H1 (cell line): ENCODE measurements around the gene BNIP5. TPM values are rescaled to one million over a fixed set of nuclear protein-coding genes. Genes with fewer than 3 reads are reported as not detected.

Source experiments
- CTCF ChIA-PET: fragments of 300-600 bp; sonication (Branson Sonifier 250); formaldehyde crosslinking; loops from one replicate; lab custom pipeline; 2021; ENCODE audit not compliant: partially characterized antibody; lab: Charles Lee
- POLR2A ChIA-PET: fragments of 300-600 bp; sonication (Branson Sonifier 250); formaldehyde crosslinking; loops from one replicate; lab custom pipeline; 2021; ENCODE audit warnings: inconsistent platforms; ENCODE audit not compliant: partially characterized antibody; lab: Charles Lee
- DNase-seq, 2 experiments: peaks; one replicate each; pipeline versions ENCODE4 v3.0.0 to v3.0.0-alpha.2; 2010 to 2022; ENCODE audit warnings: low spot score in 2 of 2, low read depth in 1 of 2, mixed read lengths in 1 of 2
- FAIRE-seq: peaks from 2 replicates; lab custom pipeline; 2011; peaks lifted over from hg19 to GRCh38; lab: Jason Lieb, UNC
- H2AFZ ChIP-seq: 2 replicates; pipeline ENCODE4 v1.8.1; 2012; ENCODE audit warnings: low read length, inconsistent platforms
- H2AK5ac ChIP-seq: 2 replicates; pipeline ENCODE4 v1.6.1; 2013; ENCODE audit warnings: low read depth, low read length
- H2BK120ac ChIP-seq: replicated peaks from 2 replicates; pipeline ENCODE3; 2013; ENCODE audit warnings: low read depth, low read length, inconsistent platforms
- H2BK12ac ChIP-seq: 2 replicates; pipeline ENCODE4 v1.6.1; 2013; ENCODE audit warnings: low read depth, low read length
- H2BK15ac ChIP-seq: 2 replicates; pipeline ENCODE4 v1.6.1; 2013; ENCODE audit warnings: low read length
- H2BK20ac ChIP-seq: 2 replicates; pipeline ENCODE4 v1.6.1; 2013; ENCODE audit warnings: low read length
- H2BK5ac ChIP-seq: 2 replicates; pipeline ENCODE4 v1.6.1; 2013; ENCODE audit warnings: low read depth, low read length
- H3K14ac ChIP-seq: 2 replicates; pipeline ENCODE4 v1.6.1; 2013; ENCODE audit warnings: inconsistent platforms; ENCODE audit not compliant: insufficient read length
- H3K18ac ChIP-seq: 2 replicates; pipeline ENCODE4 v1.6.1; 2013; ENCODE audit warnings: low read length; ENCODE audit errors: extremely low read depth
- H3K23ac ChIP-seq: 2 replicates; pipeline ENCODE4 v1.6.1; 2013; ENCODE audit warnings: inconsistent platforms; ENCODE audit not compliant: insufficient read length
- H3K23me2 ChIP-seq: 2 replicates; pipeline ENCODE4 v1.6.1; 2013; ENCODE audit warnings: low read depth, low read length
- H3K27ac ChIP-seq: 2 replicates; pipeline ENCODE4 v1.6.1; 2011; ENCODE audit warnings: low read depth, low read length, inconsistent platforms
- H3K27me3 ChIP-seq, 4 experiments: replicated peaks in 1 of 4; 1 replicate in 1 of 4; 2 replicates in 3 of 4; pipeline versions ENCODE4 v1.6.1 to v1.8.1; 2011 to 2013; ENCODE audit warnings: low read length in 3 of 4, mild to moderate bottlenecking in 3 of 4, inconsistent platforms in 2 of 4, mixed read lengths in 2 of 4, moderate library complexity in 1 of 4; ENCODE audit not compliant: control insufficient read depth in 3 of 4, insufficient read depth in 3 of 4; ENCODE audit errors: extremely low read depth in 1 of 4
- H3K36me3 ChIP-seq, 4 experiments: 2 replicates each; pipeline versions ENCODE4 v1.6.1 to v1.8.1; 2011 to 2013; ENCODE audit warnings: mild to moderate bottlenecking in 4 of 4, low read length in 3 of 4, moderate library complexity in 2 of 4, control low read depth in 1 of 4, inconsistent platforms in 1 of 4; ENCODE audit not compliant: insufficient read depth in 4 of 4, control insufficient read depth in 2 of 4
- H3K4ac ChIP-seq: replicated peaks from 2 replicates; pipeline ENCODE3; 2013; ENCODE audit warnings: low read length, low read depth, mixed read lengths, inconsistent platforms; ENCODE audit not compliant: insufficient read length
- H3K4me1 ChIP-seq, 4 experiments: replicated peaks in 1 of 4; 1 replicate in 1 of 4; 2 replicates in 3 of 4; pipeline versions ENCODE4 v1.6.1 to v1.8.1; 2011 to 2013; ENCODE audit warnings: low read length in 3 of 4, inconsistent platforms in 2 of 4, mixed read lengths in 1 of 4; ENCODE audit not compliant: insufficient read depth in 4 of 4, control insufficient read depth in 3 of 4
- H3K4me2 ChIP-seq, 2 experiments: 2 replicates each; pipeline versions ENCODE4 v1.6.1 to v1.8.1; 2011 to 2013; ENCODE audit warnings: low read depth in 2 of 2, low read length in 2 of 2, control low read depth in 1 of 2, inconsistent platforms in 1 of 2, mild to moderate bottlenecking in 1 of 2; ENCODE audit not compliant: insufficient read depth in 1 of 2
- H3K4me3 ChIP-seq, 4 experiments: fragments of 200-600, 300-600 bp in 1 of 4; sonication (generic), shearing (Covaris generic), sonication (Bioruptor Twin) in 1 of 4; 2 replicates each; pipeline versions ENCODE4 v1.5.1 to v1.8.1; 2011 to 2016; ENCODE audit warnings: low read length in 4 of 4, low read depth in 3 of 4, control low read depth in 2 of 4, inconsistent platforms in 2 of 4, mild to moderate bottlenecking in 2 of 4, mixed read lengths in 1 of 4, moderate library complexity in 1 of 4; ENCODE audit not compliant: insufficient read depth in 2 of 4; ENCODE audit errors: extremely low read depth in 1 of 4
- H3K56ac ChIP-seq: replicated peaks from 2 replicates; pipeline ENCODE3; 2013; ENCODE audit warnings: low read depth, mild to moderate bottlenecking, mixed read lengths, low read length, inconsistent platforms; ENCODE audit not compliant: insufficient read length
- H3K79me1 ChIP-seq: 2 replicates; pipeline ENCODE4 v1.6.1; 2013; ENCODE audit warnings: low read depth, low read length, control low read depth
- H3K79me2 ChIP-seq, 2 experiments: 2 replicates each; pipeline versions ENCODE4 v1.6.1 to v1.8.1; 2012 to 2013; ENCODE audit warnings: low read length in 2 of 2, mild to moderate bottlenecking in 2 of 2, inconsistent platforms in 1 of 2; ENCODE audit not compliant: insufficient read depth in 2 of 2, control insufficient read depth in 1 of 2
- H3K9ac ChIP-seq, 4 experiments: replicated peaks in 1 of 4; 1 replicate in 1 of 4; 2 replicates in 3 of 4; pipeline versions ENCODE4 v1.6.1 to v1.8.1; 2011 to 2013; ENCODE audit warnings: low read depth in 3 of 4, low read length in 3 of 4, control low read depth in 2 of 4, mild to moderate bottlenecking in 2 of 4, moderate library complexity in 2 of 4, inconsistent platforms in 1 of 4; ENCODE audit errors: extremely low read depth in 1 of 4
- H3K9me3 ChIP-seq, 2 experiments: 2 replicates each; pipeline versions ENCODE4 v1.6.1 to v1.8.1; 2012 to 2013; ENCODE audit warnings: mild to moderate bottlenecking in 2 of 2, moderate library complexity in 2 of 2, control low read depth in 1 of 2, inconsistent platforms in 1 of 2, low read depth in 1 of 2, low read length in 1 of 2, mixed read lengths in 1 of 2; ENCODE audit not compliant: insufficient read depth in 2 of 2
- H4K20me1 ChIP-seq, 2 experiments: replicated peaks in 1 of 2; 2 replicates each; pipeline versions ENCODE3 to v1.8.1; 2011 to 2013; ENCODE audit warnings: inconsistent platforms in 2 of 2, low read length in 2 of 2, mild to moderate bottlenecking in 1 of 2; ENCODE audit not compliant: insufficient read depth in 2 of 2, control insufficient read depth in 1 of 2
- H4K5ac ChIP-seq: 2 replicates; pipeline ENCODE4 v1.6.1; 2013; ENCODE audit warnings: low read length, low read depth, mixed read lengths, inconsistent platforms; ENCODE audit not compliant: insufficient read length
- H4K8ac ChIP-seq: 2 replicates; pipeline ENCODE4 v1.8.0; 2013; ENCODE audit warnings: mild to moderate bottlenecking, moderate library complexity, low read length, inconsistent platforms; ENCODE audit not compliant: insufficient read depth; ENCODE audit errors: extremely low read depth
- H4K91ac ChIP-seq: replicated peaks from 2 replicates; pipeline ENCODE3; 2013; ENCODE audit warnings: low read length, mixed read lengths, inconsistent platforms; ENCODE audit not compliant: insufficient read length
- BRCA1 ChIP-seq: IDR thresholded peaks from 2 replicates; pipeline ENCODE4 v1.6.1; 2012; ENCODE audit warnings: low read depth, low read length, improper control_type of control experiment
- CBX8 ChIP-seq: fragments of 300-800, 300-1000 bp; sonication (generic); IDR thresholded peaks from 2 replicates; pipeline ENCODE4 v1.7.1; 2016; ENCODE audit warnings: low read depth, low read length, borderline replicate concordance
- GABPA ChIP-seq: IDR thresholded peaks from 2 replicates; pipeline ENCODE4 v1.6.1; 2011; ENCODE audit warnings: mild to moderate bottlenecking, low read length, moderate library complexity, borderline replicate concordance; ENCODE audit not compliant: insufficient read depth
- HDAC2 ChIP-seq, 2 experiments: fragments of 300-600 bp in 1 of 2; sonication (generic) in 1 of 2; IDR thresholded peaks; 2 replicates each; pipeline ENCODE4 v1.6.1; 2011 to 2012; ENCODE audit warnings: low read depth in 2 of 2, low read length in 2 of 2, mild to moderate bottlenecking in 2 of 2, moderate library complexity in 2 of 2, borderline replicate concordance in 1 of 2, inconsistent platforms in 1 of 2
- NRF1 ChIP-seq: IDR thresholded peaks from 2 replicates; pipeline ENCODE4 v1.6.1; 2011; ENCODE audit warnings: mild to moderate bottlenecking, low read depth, low read length, improper control_type of control experiment
- POLR2A ChIP-seq, 2 experiments: IDR thresholded peaks; 1 replicate in 1 of 2; 2 replicates in 1 of 2; pipeline ENCODE4 v1.6.1; 2011; ENCODE audit warnings: low read depth in 2 of 2, low read length in 2 of 2, mild to moderate bottlenecking in 2 of 2; ENCODE audit errors: control extremely low read depth in 1 of 2
- POLR2AphosphoS5 ChIP-seq: IDR thresholded peaks from 2 replicates; pipeline ENCODE4 v1.6.1; 2011; ENCODE audit warnings: low read depth, low read length
- RFX5 ChIP-seq: IDR thresholded peaks from 2 replicates; pipeline ENCODE4 v1.6.1; 2011; ENCODE audit warnings: low read depth, low read length, improper control_type of control experiment, borderline replicate concordance
- SAP30 ChIP-seq: fragments of 300-600 bp; sonication (generic); IDR thresholded peaks from 2 replicates; pipeline ENCODE4 v1.7.1; 2012; ENCODE audit warnings: low read length, moderate library complexity, mild to moderate bottlenecking, inconsistent platforms; ENCODE audit not compliant: insufficient read depth, insufficient replicate concordance
- SIN3A ChIP-seq, 2 experiments: IDR thresholded peaks in 1 of 2; conservative IDR thresholded peaks in 1 of 2; 2 replicates each; pipeline ENCODE4 v1.6.1; 2011 to 2012; ENCODE audit warnings: low read length in 2 of 2, improper control_type of control experiment in 1 of 2, low read depth in 1 of 2, mild to moderate bottlenecking in 1 of 2
- SIX5 ChIP-seq: IDR thresholded peaks from 2 replicates; pipeline ENCODE4 v1.6.1; 2011; ENCODE audit warnings: mild to moderate bottlenecking, low read depth, low read length
- SUZ12 ChIP-seq: fragments of 200-600 bp; sonication (generic); IDR thresholded peaks from 2 replicates; pipeline ENCODE4 v1.6.1; 2012; ENCODE audit warnings: mild to moderate bottlenecking, inconsistent platforms, low read length, moderate library complexity, mixed read lengths
- YY1 ChIP-seq: IDR thresholded peaks from 2 replicates; pipeline ENCODE4 v1.6.1; 2011; ENCODE audit warnings: low read depth, mild to moderate bottlenecking, low read length
- WGBS, 2 experiments: shearing (Covaris generic) in 1 of 2; methylation state at CpG; one replicate each; pipeline versions ENCODE4 v1.1.6 to v1.1.7; 2013 to 2015; ENCODE audit warnings: low lambda C conversion rate in 2 of 2, mixed read lengths in 2 of 2, inconsistent platforms in 1 of 2, low coverage in 1 of 2, missing lambda C conversion rate in 1 of 2; ENCODE audit not compliant: insufficient replicate concordance in 2 of 2, insufficient coverage in 1 of 2, insufficient read length in 1 of 2; ENCODE audit errors: extremely low coverage in 1 of 2, missing lambda C conversion rate in 1 of 2; 5-methylcytosine and 5-hydroxymethylcytosine counted together
- polyA plus RNA-seq, 7 experiments: library from polyadenylated mRNA; depleted of rRNA in 3 of 7; stranded (reverse) in 5 of 7; unstranded in 2 of 7; fragments of >200 nt in 5 of 7; fragments of 200-250 nt in 2 of 7; gene quantifications; 1 replicate in 5 of 7; 2 replicates in 1 of 7; 4 replicates in 1 of 7; pipeline versions ENCODE4 v1.2.1 to v1.2.3, GENCODE V29; 2011 to 2013; ENCODE audit warnings: missing spikeins in 2 of 7, mixed read lengths in 2 of 7
- total RNA-seq: library from RNA; stranded (reverse); fragmentation: NEBNext Ultra II Directional; extraction: Animal tissue kit (Norgen Biotek cat#: 25700); gene quantifications from 2 replicates; pipeline ENCODE4 v1.2.1, GENCODE V29; 2021

The BNIP5 gene
- total and polyA plus RNA-seq, 2 of the 8 experiments (the other 6 are each of a cell fraction or from before 2014, with no cell fraction given): not detected

DNA sequence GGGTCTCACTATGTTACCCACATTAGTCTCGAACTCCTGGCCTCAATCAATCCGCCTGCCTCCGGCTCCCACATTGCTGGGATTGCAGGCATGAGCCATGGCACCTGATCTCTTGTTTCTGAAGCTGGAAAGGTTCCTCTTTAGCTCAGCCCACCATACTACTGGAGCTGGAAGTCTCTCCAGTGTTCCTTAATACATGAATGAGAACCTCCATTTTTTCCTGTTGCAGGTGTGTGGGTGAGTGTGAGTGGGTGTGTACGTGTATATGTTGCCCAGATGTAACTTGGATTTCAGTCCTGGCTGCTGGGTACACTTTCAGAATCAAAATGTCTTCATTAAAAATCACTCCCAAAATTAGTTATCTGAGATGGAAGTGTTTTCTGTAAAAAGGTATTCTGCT is 55.7 kb downstream of the BNIP5 start:
- no peak for DNase-seq
- Histone ChIP-seq H4K8ac (no peak overlapping the region), H3K79me2 (no peaks in the 10 kb centered on the region), H2BK120ac (no peak overlapping the region), H4K20me1 (no peaks in the 10 kb centered on the region), H3K4ac (no peak overlapping the region), H2BK20ac (no peak overlapping the region), H3K4me3 (no peak overlapping the region), H3K27ac (no peak overlapping the region), H3K9ac (no peak overlapping the region), H3K9me3 (no peaks in the 10 kb centered on the region), H3K23me2 (peaks cover 2% of the 10 kb centered on the region; the same call in 1 of the 2 replicates), H3K14ac (no peak overlapping the region), H2AK5ac (no peak overlapping the region), H3K79me1 (no peaks in the 10 kb centered on the region), H3K4me2 (no peak overlapping the region), H2BK12ac (no peak overlapping the region), H3K4me1 (peaks cover 0 to 2% (median 0%) of the 10 kb centered on the region in 4 experiments; a peak in 1 of 7 replicates), H3K36me3 (no peaks in the 10 kb centered on the region; a peak in 1 of 8 replicates), H2BK5ac (no peak overlapping the region), H2AFZ (no peak overlapping the region), H3K18ac (no peak overlapping the region), H3K56ac (no peak overlapping the region), H3K27me3 (0 out of 7 replicates have a peak, but pooled peaks cover 0 to 3% (median 0%) of the 10 kb centered on the region in 4 experiments), H2BK15ac (no peak overlapping the region), H4K91ac (no peak overlapping the region), H3K23ac (no peak overlapping the region), H4K5ac (no peak overlapping the region)
- ChIA-PET CTCF (interaction anchor here (0.9 to 1.9 kb wide), 7 partner anchors 8 to 157 kb away, joined by 3 to 6 read pairs (median 3); no protein-coding TSS in a partner anchor), POLR2A (no interaction called here)
- whole genome bisulfite sequencing, 2 experiments: 85% methylated on average over 4 of the region's 4 CpGs; no CpG with 5 or more reads in 1 of the 2 experiments
- FAIRE-seq: no peak
- no peak for TF ChIP-seq NRF1
- TF ChIP-seq YY1: no peak
- no peak for TF ChIP-seq SIX5
- no peak for TF ChIP-seq GABPA
- TF ChIP-seq POLR2A (IDR thresholded peaks at IDR 0.05; ENCODE audit: control extremely low read depth in 1 of 2, low read depth in 2 of 2, low read length in 2 of 2): no peak
- no peak for TF ChIP-seq SAP30
- no peak for TF ChIP-seq CBX8
- TF ChIP-seq BRCA1: no peak
- no peak for TF ChIP-seq SUZ12
- no peak for TF ChIP-seq HDAC2 (IDR thresholded peaks at IDR 0.05; ENCODE audit: borderline replicate concordance in 1 of 2, low read depth in 2 of 2, low read length in 2 of 2)
- no peak for TF ChIP-seq SIN3A (conservative IDR thresholded peaks at IDR 0.05 in 1 of 2, IDR thresholded peaks at IDR 0.05 in 1 of 2; ENCODE audit: low read depth in 1 of 2, low read length in 2 of 2)
- no peak for TF ChIP-seq POLR2AphosphoS5
- TF ChIP-seq RFX5: no peak
